Suppressor macrophage treated with lipopolysaccharide for 4 hours (primary cell): ENCODE results near the gene FRMD4A.

ENCODE experiments used
- DNase-seq: peaks from one replicate; pipeline ENCODE4 v3.0.0-alpha.2; 2020

Gene FRMD4A

GRCh38 chr10:14004536-14004935 lies 326.2 kb downstream of the FRMD4A start:
- no peak for DNase-seq

GRCh38 chr10:14003517-14004184 lies 327.1 kb downstream of the FRMD4A start:
- no peak for DNase-seq

GRCh38 chr10:14001298-14002040 lies 329.3 kb downstream of the FRMD4A start:
- DNase-seq = no peak

GRCh38 chr10:13998163-13998835 lies 332.4 kb downstream of the FRMD4A start:
- no peak for DNase-seq

- no peak for DNase-seq
Measured at GRCh38 chr10:13997650-13998049, 333.1 kb downstream of the FRMD4A start.

- DNase-seq = peak; percentile 9
Measured at GRCh38 chr10:13994932-13995331, 335.8 kb downstream of the FRMD4A start.

- no peak for DNase-seq
Measured at GRCh38 chr10:13993673-13994089, 337.0 kb downstream of the FRMD4A start.

- no peak for DNase-seq
Measured at GRCh38 chr10:13993169-13993568, 337.6 kb downstream of the FRMD4A start.

GRCh38 chr10:13991353-13991752 lies 339.4 kb downstream of the FRMD4A start:
- DNase-seq = no peak

GRCh38 chr10:13990946-13991345 lies 339.8 kb downstream of the FRMD4A start:
- DNase-seq = no peak

- no peak for DNase-seq
Measured at GRCh38 chr10:13990392-13990805, 340.3 kb downstream of the FRMD4A start.

GRCh38 chr10:13989616-13990015 lies 341.1 kb downstream of the FRMD4A start:
- no peak for DNase-seq

GRCh38 chr10:13987446-13987845 lies 343.3 kb downstream of the FRMD4A start:
- DNase-seq = peak; percentile 47

GRCh38 chr10:13984647-13985155 lies 346.0 kb downstream of the FRMD4A start:
- peak; percentile 88 for DNase-seq

GRCh38 chr10:13983035-13983434 lies 347.7 kb downstream of the FRMD4A start:
- no peak for DNase-seq

- DNase-seq = no peak
Measured at GRCh38 chr10:13978533-13979115, 352.1 kb downstream of the FRMD4A start.

- DNase-seq = no peak
Measured at GRCh38 chr10:13977861-13978532, 352.7 kb downstream of the FRMD4A start.

GRCh38 chr10:13973742-13974141 lies 357.0 kb downstream of the FRMD4A start:
- DNase-seq = no peak

GRCh38 chr10:13972609-13973008 lies 358.1 kb downstream of the FRMD4A start:
- no peak for DNase-seq

- no peak for DNase-seq
Measured at GRCh38 chr10:13971601-13972475, 358.9 kb downstream of the FRMD4A start.

- DNase-seq = no peak
Measured at GRCh38 chr10:13970957-13971353, 359.8 kb downstream of the FRMD4A start.
